IPS-11a (cell line): ENCODE measurements around the gene HIP1R.

ENCODE experiments used
- H3K4me3 ChIP-seq: one replicate; pipeline ENCODE4 v1.5.1; 2013; ENCODE audit warnings: low read depth, low read length, control low read depth

Gene HIP1R

DNA sequence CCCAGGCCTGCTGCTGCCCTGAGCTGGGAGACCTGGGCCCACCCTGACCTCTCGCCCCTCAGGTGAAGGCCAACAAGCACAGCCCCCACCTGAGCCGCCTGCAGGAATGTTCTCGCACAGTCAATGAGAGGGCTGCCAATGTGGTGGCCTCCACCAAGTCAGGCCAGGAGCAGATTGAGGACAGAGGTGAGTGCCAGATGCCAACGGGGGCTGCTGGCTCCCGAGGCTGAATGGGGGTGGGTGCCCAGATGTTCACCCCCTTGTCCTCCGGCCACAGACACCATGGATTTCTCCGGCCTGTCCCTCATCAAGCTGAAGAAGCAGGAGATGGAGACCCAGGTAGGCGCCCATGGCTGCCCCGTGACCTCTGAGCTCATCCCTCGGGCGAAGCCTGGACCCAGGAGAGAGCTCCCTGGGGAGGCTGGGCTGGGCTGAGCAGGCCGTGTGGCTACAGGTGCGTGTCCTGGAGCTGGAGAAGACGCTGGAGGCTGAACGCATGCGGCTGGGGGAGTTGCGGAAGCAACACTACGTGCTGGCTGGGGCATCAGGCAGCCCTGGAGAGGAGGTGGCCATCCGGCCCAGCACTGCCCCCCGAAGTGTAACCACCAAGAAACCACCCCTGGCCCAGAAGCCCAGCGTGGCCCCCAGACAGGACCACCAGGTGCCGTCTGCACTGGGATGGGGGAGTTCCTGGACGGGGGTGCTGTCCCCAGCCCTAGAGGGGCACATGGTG, 25.8 kb downstream of the HIP1R start:
- H3K4me3 ChIP-seq = no peak overlapping the region

DNA sequence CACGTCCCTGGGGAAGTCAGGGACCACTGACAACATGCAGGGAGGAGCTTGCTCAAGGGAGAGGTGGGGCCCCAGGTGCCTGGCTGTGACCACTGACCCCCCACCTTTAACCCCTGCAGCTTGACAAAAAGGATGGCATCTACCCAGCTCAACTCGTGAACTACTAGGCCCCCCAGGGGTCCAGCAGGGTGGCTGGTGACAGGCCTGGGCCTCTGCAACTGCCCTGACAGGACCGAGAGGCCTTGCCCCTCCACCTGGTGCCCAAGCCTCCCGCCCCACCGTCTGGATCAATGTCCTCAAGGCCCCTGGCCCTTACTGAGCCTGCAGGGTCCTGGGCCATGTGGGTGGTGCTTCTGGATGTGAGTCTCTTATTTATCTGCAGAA, 26.3 kb downstream of the HIP1R start:
- no peak overlapping the region for H3K4me3 ChIP-seq

DNA sequence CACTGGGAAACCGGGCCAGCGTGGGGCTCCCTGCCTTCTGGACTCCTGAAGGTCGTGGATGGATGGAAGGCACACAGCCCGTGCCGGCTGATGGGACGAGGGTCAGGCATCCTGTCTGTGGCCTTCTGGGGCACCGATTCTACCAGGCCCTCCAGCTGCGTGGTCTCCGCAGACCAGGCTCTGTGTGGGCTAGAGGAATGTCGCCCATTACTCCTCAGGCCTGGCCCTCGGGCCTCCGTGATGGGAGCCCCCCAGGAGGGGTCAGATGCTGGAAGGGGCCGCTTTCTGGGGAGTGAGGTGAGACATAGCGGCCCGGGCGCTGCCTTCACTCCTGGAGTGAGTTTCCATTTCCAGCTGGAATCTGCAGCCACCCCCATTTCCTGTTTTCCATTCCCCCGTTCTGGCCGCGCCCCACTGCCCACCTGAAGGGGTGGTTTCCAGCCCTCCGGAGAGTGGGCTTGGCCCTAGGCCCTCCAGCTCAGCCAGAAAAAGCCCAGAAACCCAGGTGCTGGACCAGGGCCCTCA, 26.9 kb downstream of the HIP1R start:
- no peak overlapping the region for H3K4me3 ChIP-seq

DNA sequence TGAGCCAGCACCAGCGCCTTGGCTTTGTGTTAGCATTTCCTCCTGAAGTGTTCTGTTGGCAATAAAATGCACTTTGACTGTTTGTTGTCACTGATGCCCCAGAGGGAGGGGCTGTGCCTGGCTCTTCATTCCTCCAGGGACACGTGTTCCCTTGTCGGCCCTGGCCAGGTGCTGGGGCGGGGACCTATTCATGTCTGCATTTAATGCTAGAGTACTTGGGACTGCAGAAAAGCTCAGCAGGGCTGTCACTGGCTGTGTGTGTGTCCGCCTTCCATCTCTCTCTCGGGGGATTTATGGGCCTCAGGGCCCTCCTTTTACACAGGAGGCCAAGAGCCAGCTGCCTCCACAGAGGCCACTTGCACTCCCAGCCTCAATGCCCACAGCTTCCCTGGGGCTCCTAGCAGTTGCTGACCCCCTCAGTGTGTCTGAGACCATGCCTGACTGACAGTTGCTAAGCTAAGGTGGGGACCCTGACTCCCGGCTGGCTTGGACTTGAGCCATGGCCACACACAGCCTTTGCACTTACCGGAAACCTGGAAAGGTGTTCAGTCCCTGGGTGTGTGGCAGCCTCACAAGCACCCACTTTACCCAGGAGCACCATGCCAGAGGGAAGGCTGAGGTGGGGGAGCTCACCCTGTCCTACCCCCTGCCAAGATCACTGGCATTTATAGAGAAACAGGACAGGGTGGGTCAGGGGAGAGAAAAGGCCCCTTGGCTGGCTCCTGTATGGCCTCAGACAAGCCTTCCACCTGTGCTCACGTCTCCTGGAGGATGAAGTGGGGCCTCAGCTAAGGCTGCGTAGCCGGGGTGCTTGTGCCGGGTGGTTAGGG, 27.8 kb downstream of the HIP1R start:
- no peak overlapping the region for H3K4me3 ChIP-seq

DNA sequence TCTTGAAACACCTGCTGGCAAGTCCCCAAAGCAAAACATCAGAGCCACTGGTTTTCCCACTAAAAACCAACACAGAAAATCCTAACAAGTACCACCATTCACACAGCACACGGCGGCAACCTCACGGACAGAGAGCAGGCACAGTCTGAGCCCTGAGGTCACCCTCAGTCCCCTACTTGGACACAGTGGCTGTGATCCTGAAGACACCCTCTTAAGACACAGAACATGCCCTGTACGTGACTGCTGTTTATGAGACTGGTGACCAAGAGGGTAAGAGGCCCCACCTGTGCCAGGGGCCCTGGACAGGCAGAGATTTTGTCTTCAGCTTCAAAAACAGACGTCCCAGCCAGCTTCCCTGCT, 29.6 kb downstream of the HIP1R start:
- no peak overlapping the region for H3K4me3 ChIP-seq

DNA sequence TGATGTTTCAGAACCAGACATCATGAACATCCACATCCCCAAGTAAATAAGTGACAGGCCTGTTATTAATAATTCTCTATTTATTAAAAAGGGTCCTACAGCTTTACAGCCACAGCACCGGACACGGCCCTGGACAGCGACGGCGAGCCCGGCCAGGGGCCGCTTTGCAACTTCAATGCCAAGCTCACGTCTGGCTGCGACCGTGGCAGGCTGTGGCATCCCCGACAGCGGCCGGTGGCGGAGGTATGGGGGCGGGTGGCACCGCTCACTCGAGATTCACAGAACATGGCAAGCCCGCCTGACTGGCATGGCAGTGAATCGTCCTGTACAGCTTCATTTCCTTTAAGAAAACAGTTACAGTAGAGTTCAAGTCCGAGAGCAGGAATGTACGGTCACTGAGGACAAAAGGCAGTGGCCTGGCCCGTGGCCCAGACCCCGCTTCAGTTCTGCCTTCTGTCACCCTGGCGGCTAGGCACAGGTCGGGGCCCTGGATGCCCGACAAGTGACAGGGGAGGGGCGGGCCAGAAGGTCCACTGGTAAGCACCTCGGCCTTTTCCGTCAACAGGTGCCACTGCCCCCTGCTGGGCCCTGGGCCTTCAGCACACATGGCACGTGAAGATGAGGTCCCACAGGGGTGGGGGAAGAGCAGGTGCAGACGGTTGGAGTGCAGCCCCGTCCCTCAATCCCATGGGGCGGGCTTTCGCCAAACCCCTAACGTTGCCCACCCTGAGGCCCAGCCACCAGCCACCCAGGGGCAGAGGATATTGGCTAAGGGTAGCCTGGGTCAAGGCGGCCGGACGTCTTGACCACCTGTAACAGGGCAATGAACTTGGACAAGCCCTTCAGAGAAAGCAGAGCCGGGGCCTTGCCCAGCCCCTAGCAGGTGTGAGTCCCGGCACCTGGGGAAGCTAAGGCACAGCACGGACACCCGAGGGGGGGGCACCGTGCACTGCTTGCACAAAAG, 30.3 kb downstream of the HIP1R start:
- no peak overlapping the region for H3K4me3 ChIP-seq

DNA sequence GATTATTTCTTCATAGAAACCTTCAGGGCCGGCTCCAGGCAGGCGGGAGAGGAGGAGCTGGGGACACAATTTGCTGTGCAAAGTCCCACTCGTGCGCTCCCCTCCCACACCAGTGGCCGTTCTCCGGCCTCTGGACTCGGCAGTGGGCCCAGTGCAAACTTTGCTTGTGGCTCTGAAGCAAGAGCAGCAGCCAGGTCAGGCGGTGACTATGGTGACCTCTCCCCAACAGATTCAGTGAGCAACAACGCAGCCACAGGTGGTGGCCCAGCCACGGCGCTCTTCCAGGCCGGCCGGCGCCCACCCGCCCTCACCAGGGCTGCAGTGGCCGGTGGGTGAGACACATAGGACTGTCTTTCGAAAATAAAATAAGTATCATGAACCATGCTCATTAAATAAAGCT, 31.1 kb downstream of the HIP1R start:
- H3K4me3 ChIP-seq = no peak overlapping the region

DNA sequence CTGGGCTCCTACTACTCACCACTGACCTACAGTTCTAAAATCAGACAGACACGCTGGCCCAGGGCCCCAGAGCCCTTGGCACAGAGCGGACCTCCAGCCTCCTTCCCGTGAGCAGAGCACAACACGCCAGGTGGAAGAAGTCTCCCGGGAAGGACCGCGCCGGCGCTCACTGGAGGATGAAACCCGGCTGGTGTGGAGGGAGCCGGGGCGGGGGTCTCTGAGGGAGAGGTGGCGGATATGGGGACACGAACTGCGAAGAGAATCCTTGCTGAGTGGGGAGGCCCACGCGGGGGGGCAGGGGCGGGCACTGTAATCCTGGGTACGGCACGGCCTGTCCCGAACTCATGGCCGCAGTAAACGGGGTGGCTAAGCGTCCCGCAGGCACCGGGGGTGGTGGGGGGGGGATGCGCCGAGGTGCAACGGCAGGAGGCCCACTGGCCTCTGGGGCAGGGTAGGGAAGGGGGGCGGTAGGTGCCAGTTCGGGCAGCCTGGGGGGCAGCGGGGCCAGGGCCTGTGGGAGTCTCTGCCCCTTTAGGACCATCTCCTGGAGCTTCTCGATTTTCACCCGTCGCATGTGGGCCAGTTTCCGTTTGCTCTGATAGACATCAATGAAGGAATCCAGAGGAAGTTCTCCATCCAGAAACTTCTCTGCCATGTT, 31.8 kb downstream of the HIP1R start:
- no peak overlapping the region for H3K4me3 ChIP-seq

DNA sequence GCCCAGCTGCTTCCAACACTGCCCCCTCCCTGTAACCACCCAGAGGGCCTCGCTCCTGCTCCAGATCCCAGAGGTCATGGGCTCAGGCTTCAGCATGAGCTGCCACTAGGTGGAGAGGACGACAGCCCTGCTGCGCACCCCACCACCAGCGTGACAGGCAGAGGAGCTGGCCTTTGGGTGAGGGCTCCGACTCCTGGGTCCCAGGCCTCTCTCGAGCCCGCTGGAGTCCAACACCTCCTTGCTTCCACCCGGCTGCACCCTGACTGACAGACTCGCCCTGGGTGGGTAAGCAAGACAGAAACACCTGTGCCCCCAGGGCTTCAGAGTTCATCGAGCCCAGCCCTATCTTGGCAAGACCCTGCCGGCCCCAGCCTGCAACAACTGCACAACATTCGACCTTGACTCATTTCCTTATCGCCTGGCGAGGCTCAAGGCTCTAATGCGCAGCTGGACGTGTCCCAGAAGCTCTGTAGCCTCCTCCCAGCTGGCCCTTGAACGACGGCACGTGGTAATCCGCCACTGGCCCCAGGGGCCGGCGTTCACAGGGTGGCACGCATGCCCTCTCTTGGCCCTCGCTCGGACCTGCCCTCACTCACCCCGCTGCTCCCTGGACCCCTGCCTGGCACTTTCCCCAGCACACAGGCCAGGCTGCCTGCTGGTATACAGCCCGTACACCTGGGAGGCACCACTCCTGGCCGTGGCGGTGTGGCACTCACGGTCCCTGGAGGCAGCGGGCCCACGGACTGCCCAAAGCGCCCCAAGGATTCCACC, 32.6 kb downstream of the HIP1R start:
- no peak overlapping the region for H3K4me3 ChIP-seq

DNA sequence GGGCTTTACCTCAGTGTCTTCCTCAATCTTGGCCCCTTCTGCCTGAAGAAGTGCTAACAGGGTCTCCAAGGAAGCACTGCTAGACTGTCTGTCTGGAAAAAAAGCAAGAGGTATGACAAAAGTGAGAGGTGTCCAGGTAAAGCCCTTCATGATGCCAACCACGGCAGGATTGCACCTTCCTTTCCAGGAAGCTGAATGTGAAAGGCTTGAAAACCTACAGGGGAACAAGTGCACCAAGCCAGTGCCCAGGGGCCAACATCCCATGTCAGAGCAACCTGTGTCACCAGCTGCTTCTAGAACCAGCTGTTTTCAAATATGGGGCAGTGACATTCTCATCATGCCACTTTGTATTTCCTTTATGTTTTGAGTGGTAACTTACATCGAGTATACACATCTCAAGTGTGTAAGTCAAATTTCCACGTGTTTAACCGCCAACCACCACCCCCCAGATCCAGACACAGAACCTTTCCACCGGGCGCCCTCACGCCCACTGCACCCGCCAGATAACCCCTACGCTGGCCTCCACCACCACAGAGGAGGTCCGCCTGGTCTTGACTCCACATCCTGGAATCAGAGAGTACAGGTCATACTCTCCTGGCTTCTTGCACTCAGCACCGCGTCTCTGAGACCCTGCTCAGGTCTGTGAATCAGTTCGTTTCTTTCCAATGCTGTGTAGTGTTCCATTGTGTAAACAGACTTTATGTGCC, 33.4 kb downstream of the HIP1R start:
- no peak overlapping the region for H3K4me3 ChIP-seq

DNA sequence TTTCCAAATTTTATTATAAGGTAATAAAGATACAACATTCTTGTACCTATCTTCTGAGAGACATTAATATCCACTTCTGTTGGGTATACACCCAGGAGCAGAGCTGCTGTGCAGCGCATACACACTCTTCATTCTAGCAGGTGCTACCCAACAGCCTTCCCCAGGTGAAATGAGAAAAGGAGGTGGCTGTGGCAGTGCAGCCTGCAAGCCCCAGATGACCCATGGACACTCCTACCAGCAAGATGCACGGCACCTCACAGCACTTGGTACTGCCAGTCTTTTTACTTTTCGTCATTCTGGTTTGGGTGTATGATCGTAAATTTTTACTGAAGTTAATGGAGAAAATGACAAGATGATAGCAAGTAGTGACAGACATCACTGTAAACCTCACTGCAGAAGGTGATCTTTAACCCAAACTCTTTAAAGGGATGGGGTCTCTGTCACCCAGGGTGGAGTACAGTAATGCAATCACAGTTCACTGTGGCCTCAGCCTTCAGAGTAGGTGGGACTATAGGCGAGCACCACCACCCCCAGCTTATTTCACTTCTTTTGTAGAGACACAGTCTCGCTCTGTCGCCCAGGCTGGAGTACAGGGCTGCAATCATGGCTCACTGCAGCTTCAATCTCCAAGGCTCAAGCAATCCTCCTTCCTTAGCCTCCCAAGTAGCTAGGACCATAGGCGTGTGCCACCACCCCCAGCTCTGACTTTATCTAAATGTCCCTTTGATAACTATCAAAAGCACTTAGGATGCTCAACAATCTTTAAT, 34.1 kb downstream of the HIP1R start:
- H3K4me3 ChIP-seq = no peak overlapping the region

DNA sequence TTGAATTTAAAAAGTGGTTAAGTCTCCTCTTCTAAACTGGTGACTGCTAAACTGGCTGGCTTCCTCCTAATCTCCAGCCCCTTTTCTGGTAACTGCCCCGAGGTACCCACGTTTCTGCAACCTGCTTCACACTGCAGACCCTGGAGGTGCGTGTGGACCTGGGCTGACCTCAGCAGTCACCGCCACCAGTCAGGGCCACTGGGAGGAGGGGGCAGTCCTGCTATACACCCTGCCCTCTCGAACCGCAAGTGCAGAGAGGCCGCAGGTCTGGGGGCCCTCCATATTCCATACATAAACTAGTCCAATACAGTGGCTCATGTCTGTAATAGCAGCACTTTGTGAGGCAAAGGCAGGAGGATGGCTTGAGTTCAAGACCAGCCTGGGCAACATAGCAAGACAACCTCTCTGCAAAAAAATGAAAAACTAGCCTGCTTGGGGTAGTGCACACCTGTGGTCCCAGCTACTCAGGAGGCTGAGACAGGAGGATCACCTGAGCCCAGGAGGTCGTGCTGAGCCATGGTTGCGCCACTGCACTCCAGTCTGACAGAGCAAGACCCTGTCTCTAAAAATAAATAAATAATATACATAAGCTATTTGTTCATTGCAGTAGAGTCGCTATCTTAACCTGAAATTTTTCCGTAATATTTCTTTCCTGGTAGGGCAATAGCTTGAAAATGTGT, 35.0 kb downstream of the HIP1R start:
- no peak overlapping the region for H3K4me3 ChIP-seq

DNA sequence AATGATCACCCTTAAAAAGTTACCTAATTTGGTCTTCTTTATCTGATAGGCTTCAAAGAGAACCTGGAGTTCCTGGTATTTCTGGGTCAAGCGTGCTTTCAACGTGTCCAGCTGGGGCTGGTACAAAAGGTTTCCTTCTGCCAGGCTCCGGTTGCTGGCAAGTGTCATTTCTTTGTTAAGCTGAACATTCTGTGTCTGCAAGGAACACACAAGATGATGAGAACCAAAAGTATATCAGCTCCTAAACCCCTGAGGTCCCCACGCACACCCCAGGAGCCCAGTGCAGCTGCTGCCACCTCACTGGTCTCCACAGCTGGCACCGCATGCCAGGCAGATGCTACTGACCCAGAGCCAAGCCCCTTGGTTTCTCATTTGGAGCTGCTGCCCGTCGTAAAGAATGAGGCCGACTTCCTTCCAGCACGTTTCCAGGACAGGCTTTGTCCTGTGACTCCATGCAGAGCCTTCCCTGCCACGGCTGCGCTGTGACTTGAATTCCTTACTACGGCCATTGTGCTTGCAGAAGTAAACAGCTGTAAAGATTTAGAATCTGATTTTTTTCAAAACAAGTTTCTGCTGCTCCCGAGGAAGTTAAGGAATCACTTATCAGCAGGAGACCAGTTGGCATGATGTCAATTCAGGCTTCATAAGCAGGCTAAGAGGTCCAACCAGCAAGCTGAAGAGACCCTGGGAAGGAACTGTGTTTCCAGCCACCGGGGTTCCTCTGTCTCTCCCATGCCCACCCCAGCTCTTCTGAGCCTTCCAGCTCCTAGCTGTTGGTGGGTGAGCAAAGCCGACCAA, 35.8 kb downstream of the HIP1R start:
- H3K4me3 ChIP-seq = no peak overlapping the region

DNA sequence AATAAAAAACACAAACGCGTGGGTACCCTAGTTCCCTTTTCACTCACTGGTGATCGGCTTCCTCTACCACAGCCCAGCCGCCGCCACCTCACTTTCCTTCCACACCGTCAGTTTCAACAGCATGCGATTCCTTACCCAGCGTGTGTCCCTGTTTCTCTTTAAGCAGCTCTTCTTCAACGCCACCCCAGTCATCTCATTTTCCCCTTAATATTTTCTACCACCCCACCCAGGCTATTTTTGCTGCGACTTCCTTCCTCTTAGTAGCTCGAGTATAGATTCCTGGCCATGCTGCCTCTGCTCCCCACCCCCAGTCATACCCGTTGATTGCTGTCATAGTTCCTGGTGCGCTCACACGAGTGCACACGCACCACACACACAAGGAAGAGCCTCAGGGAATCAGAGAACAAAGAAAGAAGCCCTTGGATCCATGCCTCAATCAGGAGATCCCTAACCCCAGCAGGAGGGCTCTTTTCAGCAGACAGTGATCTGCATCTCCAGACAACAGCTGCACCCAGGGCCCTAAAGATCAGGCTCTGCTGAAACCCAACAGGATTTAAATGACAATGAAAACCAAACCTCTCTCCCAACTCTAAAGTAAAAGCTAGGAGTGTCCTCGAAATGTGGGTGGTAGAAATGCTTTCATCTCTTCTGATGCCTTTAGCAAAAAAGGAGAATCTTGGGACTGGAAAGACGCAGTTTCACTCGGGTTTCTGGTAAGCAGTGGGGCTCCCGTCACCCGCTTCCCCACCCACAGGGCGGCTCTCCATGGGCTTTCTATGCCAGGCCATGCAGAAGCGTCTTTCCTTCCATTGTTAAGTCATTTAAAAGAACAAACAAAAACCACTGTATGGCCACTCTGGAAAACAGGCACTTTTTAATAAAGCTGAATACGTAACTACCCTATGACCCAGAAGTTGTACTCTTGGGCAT, 36.9 kb downstream of the HIP1R start:
- no peak overlapping the region for H3K4me3 ChIP-seq

DNA sequence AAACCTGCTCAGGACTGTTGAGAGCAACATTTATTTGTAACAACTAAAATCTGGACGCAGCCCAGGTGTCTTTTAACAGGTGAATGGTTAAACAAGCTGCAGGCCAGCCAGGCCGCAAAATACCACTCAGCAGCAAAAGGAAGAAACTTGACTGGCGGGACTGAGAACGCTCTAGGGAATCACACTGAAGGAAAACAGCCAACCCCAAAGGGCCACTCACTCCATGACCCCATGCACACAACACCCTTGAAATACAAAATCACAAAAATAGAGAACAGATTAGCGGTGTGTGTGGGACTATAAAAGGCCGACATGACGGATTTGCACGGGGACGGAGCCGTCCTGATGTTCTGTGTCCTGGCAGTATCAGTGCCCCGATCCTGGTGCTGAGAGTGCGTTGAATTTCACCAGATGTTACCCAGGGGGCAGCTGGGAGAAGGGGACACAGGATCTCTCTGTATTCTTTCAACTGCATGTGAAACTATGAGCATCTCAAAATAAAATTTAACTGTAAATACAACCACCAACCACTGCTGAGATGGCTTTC, 37.6 kb downstream of the HIP1R start:
- H3K4me3 ChIP-seq = no peak overlapping the region

DNA sequence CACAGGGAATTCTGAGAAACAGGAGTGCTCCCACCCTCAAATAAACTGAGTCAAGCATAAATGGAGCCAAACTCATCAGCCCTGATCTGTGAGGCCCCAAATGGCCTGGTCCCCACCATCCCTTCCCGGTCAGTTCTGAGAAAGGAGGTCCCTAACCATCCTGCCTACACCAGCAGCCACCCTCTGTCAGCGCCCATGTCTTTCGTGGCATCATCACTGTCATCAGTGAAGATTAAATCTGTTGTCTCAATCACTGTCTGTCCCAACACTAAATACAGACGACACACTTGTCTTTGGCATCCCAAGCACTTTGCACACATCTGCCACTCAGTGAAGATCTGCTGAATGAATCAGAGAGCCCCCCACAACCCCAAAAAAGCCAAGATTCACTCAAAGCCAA, 38.3 kb downstream of the HIP1R start:
- H3K4me3 ChIP-seq = no peak overlapping the region
